ENCODE data around the gene PHRF1.

GRCh38 chr11:597166-597725 lies 21.0 kb downstream of the PHRF1 start:
- TF ChIP-seq POLR2A (IDR thresholded peaks at IDR 0.05; ENCODE audit: low read depth) (no peak), EP300 (IDR thresholded peaks at IDR 0.05) (no peak)

Measured in esophagus muscularis mucosa (tissue), 2 donors.